NB4 (cell line): ENCODE data around the gene XNDC1N.
"Not testable (repeated sequence)": the region's sequence is repeated elsewhere in the genome, so short reads cannot be mapped to it uniquely, and the experiment has no call there.

ENCODE experiments used
- DNase-seq: peaks from one replicate; pipeline ENCODE4 v3.0.0; 2010; ENCODE audit warnings: low read depth
- H3K4me3 ChIP-seq: one replicate; pipeline ENCODE4 v1.5.1; 2011; ENCODE audit warnings: mild to moderate bottlenecking, low read depth, low read length, moderate library complexity
- CTCF ChIP-seq: IDR thresholded peaks from one replicate; pipeline ENCODE4 v1.5.1; 2012; ENCODE audit warnings: low read depth, low read length
- MAX ChIP-seq: IDR thresholded peaks from 2 replicates; pipeline ENCODE4 v1.6.1; 2011; ENCODE audit warnings: low read depth, low read length
- MYC ChIP-seq: IDR thresholded peaks from 2 replicates; pipeline ENCODE4 v1.6.1; 2011; ENCODE audit warnings: low read depth, low read length
- POLR2A ChIP-seq: IDR thresholded peaks from 2 replicates; pipeline ENCODE4 v1.6.1; 2011; ENCODE audit warnings: mild to moderate bottlenecking; ENCODE audit not compliant: insufficient read length; ENCODE audit errors: extremely low read depth

XNDC1N gene

GRCh38 chr11:71914617-71915189 is 13.7 kb downstream of the XNDC1N start:
- TF ChIP-seq CTCF, result no peak
- no peak for TF ChIP-seq MAX
- no peak for TF ChIP-seq POLR2A
- no peak for TF ChIP-seq MYC
- DNase-seq, result no peak
- H3K4me3 ChIP-seq, result no peak overlapping the region

- no peak for TF ChIP-seq MAX
- no peak for TF ChIP-seq CTCF
- no peak for TF ChIP-seq MYC
- no peak for TF ChIP-seq POLR2A
- no peak for DNase-seq
- H3K4me3 ChIP-seq, result no peak overlapping the region
These were observed 14.5 kb downstream of the XNDC1N start for GRCh38 chr11:71913756-71914526.

- H3K4me3 ChIP-seq, DNase-seq: not testable (repeated sequence)
These were observed 16.4 kb downstream of the XNDC1N start for GRCh38 chr11:71911986-71912340.

GRCh38 chr11:71911321-71911985 is 16.9 kb downstream of the XNDC1N start:
- DNase-seq, H3K4me3 ChIP-seq: not testable (repeated sequence)

GRCh38 chr11:71910775-71911174 is 17.6 kb downstream of the XNDC1N start:
- not testable (repeated sequence) for H3K4me3 ChIP-seq, DNase-seq

GRCh38 chr11:71908218-71908617 is 20.2 kb downstream of the XNDC1N start:
- TF ChIP-seq POLR2A, result no peak
- no peak for TF ChIP-seq MAX
- no peak for TF ChIP-seq CTCF
- no peak for TF ChIP-seq MYC
- no peak overlapping the region for H3K4me3 ChIP-seq
- DNase-seq, result no peak

GRCh38 chr11:71901137-71901536 is 27.3 kb downstream of the XNDC1N start:
- not testable (repeated sequence) for DNase-seq, H3K4me3 ChIP-seq

- no peak for TF ChIP-seq MYC
- TF ChIP-seq MAX, result no peak
- no peak for TF ChIP-seq CTCF
- no peak for TF ChIP-seq POLR2A
- no peak for DNase-seq
- no peak overlapping the region for H3K4me3 ChIP-seq
These were observed 32.4 kb downstream of the XNDC1N start for GRCh38 chr11:71895961-71896360.

GRCh38 chr11:71889181-71889872 is 39.1 kb downstream of the XNDC1N start:
- DNase-seq, result not testable (repeated sequence)

GRCh38 chr11:71888335-71889010 is 39.9 kb downstream of the XNDC1N start:
- not testable (repeated sequence) for DNase-seq, H3K4me3 ChIP-seq

More at GRCh38 chr11:71889181-71889872, 39.1 kb downstream of the XNDC1N start:
- H3K4me3 ChIP-seq, result not testable (repeated sequence)

GRCh38 chr11:71885806-71886205 is 42.6 kb downstream of the XNDC1N start:
- H3K4me3 ChIP-seq, DNase-seq: not testable (repeated sequence)
